ENCODE measurements around the gene ABCF2. TPM values are rescaled to one million over a fixed set of nuclear protein-coding genes. Genes with fewer than 3 reads are reported as not detected.
A peak's percentile ranks its signal among the peaks of the same experiment; 100 is the strongest.

ABCF2 gene
- polyA plus RNA-seq, 3 donors: 18.0 to 22.0 (median 21.1) TPM

DNA sequence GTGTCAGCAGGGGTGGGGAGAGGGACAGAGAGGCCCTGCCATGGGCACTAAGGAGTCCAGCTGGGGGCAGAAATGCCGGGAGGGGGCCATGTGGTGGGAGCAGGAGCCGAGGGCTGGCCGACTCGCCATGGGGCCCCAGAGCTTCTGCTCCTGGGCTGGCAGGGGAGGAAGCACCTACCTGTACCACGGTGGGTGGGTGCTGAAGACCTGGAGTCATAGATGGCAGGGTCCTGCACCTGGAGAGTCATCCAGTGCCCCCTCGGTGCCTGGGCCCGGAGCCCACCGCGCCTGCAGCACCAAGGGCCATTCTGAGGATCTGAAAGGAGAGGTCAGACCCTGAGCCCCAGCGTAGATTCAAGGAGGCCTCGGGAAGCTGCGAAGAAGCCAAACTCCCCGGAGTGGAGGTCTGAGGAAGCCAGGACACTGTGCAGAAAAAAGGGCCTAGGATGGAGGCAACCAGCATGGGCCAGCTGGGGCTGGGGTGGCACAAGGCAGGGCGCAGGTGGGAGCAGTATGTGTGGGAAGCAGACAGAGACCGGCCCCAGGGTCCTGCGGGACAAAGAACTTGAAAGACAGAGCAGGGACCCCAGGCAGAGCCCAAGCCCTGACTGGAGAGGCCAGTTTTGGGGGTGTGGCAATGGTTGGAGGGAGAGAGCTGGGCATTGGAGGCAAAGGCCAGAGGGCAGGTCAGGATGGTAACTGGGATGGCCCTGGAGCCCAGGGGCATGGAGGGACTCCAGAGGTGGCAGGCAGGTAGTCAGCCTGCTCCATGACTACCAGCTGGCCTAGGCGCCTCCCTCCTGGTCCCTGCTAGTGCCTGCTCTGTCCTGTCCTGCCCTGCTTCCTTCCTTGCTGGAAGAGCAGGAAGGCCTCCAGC lies 48.2 kb upstream of the ABCF2 start:
- Histone ChIP-seq H3K4me1 (ENCODE audit: control insufficient read depth in 1 of 2, insufficient read depth in 2 of 2, low read length in 2 of 2) (peaks cover 68 to 70% of the 10 kb centered on the region in 2 donors), H3K79me2 (ENCODE audit: insufficient read depth, low read length) (peaks cover 20% of the 10 kb centered on the region), H3K4me2 (replicated peaks; ENCODE audit: extremely low read depth, low read length, poor library complexity, severe bottlenecking) (peak overlapping the region; percentile 84), H3K9ac (ENCODE audit: insufficient read depth, low read length, poor library complexity, severe bottlenecking) (peak overlapping the region; percentile 59), H3K9me3 (replicated peaks in 1 of 2; ENCODE audit: control insufficient read depth in 1 of 2, insufficient read depth in 1 of 2, low read length in 2 of 2) (no peaks in the 10 kb centered on the region), H2AFZ (ENCODE audit: insufficient read depth, low read depth, low read length, poor library complexity, severe bottlenecking) (no peak overlapping the region), H4K20me1 (ENCODE audit: insufficient read depth, low read length) (peaks cover 18% of the 10 kb centered on the region), H3K4me3 (replicated peaks in 1 of 3; ENCODE audit: low read depth in 2 of 3, low read length in 3 of 3) (peak overlapping the region; percentile 1 to 79 (median 42)), H3K27me3 (ENCODE audit: control insufficient read depth in 2 of 2, insufficient read depth in 2 of 2, low read length in 2 of 2) (no peaks in the 10 kb centered on the region), H3K27ac (ENCODE audit: low read depth in 1 of 2, low read length in 2 of 2) (peak overlapping the region; percentile 86 to 92), H3K36me3 (replicated peaks in 1 of 2; ENCODE audit: control insufficient read depth in 1 of 2, insufficient read depth in 2 of 2, low read length in 2 of 2) (peaks cover 3 to 4% of the 10 kb centered on the region in 2 donors)
- Mint-ChIP-seq H3K27ac (peak overlapping the region; percentile 5 to 99 (median 82)), H3K27me3 (ENCODE audit: low read depth in 3 of 3) (peaks cover 3 to 13% (median 11%) of the 10 kb centered on the region in 3 donors), H3K4me1 (peaks cover 69% of the 10 kb centered on the region), H3K9me3 (no peaks in the 10 kb centered on the region), H3K4me3 (peak overlapping the region; percentile 75 to 90), H3K36me3 (peaks cover 10 to 28% of the 10 kb centered on the region in 2 donors)
- TF ChIP-seq, protein P1, sequence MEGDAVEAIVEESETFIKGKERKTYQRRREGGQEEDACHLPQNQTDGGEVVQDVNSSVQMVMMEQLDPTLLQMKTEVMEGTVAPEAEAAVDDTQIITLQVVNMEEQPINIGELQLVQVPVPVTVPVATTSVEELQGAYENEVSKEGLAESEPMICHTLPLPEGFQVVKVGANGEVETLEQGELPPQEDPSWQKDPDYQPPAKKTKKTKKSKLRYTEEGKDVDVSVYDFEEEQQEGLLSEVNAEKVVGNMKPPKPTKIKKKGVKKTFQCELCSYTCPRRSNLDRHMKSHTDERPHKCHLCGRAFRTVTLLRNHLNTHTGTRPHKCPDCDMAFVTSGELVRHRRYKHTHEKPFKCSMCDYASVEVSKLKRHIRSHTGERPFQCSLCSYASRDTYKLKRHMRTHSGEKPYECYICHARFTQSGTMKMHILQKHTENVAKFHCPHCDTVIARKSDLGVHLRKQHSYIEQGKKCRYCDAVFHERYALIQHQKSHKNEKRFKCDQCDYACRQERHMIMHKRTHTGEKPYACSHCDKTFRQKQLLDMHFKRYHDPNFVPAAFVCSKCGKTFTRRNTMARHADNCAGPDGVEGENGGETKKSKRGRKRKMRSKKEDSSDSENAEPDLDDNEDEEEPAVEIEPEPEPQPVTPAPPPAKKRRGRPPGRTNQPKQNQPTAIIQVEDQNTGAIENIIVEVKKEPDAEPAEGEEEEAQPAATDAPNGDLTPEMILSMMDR (IDR thresholded peaks at IDR 0.05): no peak
- intact Hi-C loops (cut with micrococcal nuclease): loop anchor here in 1 of 2 donors (5.0 kb wide), 1 partner anchor 43 kb away; the partner anchor contains the start of gene CHPF2
- DNase-seq: no peak
- WGBS (ENCODE audit: insufficient coverage): 95% methylated on average over 16 of the region's 17 CpGs

DNA sequence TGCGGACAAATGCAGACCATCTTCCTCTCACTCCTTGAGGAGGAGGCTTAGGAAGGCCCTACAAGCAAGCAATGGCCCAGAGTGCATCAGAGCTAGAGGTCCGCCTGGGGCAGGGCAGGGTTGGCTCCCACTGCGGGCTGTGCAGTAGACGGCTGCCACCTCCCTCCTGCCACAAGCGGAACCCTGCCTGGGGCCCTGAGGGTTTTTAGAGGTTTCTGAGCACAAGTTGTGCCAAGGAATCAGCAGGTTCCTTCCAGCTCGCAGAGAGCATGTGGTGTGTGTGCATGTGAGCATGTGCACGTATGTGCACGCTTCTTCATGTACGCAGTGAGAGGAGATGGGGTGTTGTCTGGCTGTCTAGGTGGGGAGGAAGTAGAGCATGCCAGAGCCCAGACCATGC lies 47.4 kb upstream of the ABCF2 start:
- Mint-ChIP-seq H3K9me3 (no peaks in the 10 kb centered on the region), H3K4me3 (peak overlapping the region; percentile 67 to 87), H3K4me1 (peaks cover 72% of the 10 kb centered on the region), H3K27ac (peak overlapping the region; percentile 5 to 99 (median 90)), H3K27me3 (ENCODE audit: low read depth in 3 of 3) (peaks cover 3 to 10% (median 10%) of the 10 kb centered on the region in 3 donors), H3K36me3 (peaks cover 18 to 36% of the 10 kb centered on the region in 2 donors)
- intact Hi-C loops (cut with micrococcal nuclease): loop anchor here in 1 of 2 donors (5.0 kb wide), 1 partner anchor 42 kb away; the partner anchor contains the start of gene CHPF2
- Histone ChIP-seq H3K27ac (ENCODE audit: low read depth in 1 of 2, low read length in 2 of 2) (peak overlapping the region; percentile 86 to 92), H3K9me3 (replicated peaks in 1 of 2; ENCODE audit: control insufficient read depth in 1 of 2, insufficient read depth in 1 of 2, low read length in 2 of 2) (no peaks in the 10 kb centered on the region), H3K4me2 (replicated peaks; ENCODE audit: extremely low read depth, low read length, poor library complexity, severe bottlenecking) (peak overlapping the region; percentile 84), H4K20me1 (ENCODE audit: insufficient read depth, low read length) (peaks cover 18% of the 10 kb centered on the region), H3K36me3 (replicated peaks in 1 of 2; ENCODE audit: control insufficient read depth in 1 of 2, insufficient read depth in 2 of 2, low read length in 2 of 2) (peaks cover 4 to 12% of the 10 kb centered on the region in 2 donors), H3K4me3 (replicated peaks in 1 of 3; ENCODE audit: low read depth in 2 of 3, low read length in 3 of 3) (peak overlapping the region in 1 of 3 experiments; percentile 79), H3K9ac (ENCODE audit: insufficient read depth, low read length, poor library complexity, severe bottlenecking) (peak overlapping the region; percentile 51), H3K79me2 (ENCODE audit: insufficient read depth, low read length) (peaks cover 20% of the 10 kb centered on the region), H2AFZ (ENCODE audit: insufficient read depth, low read depth, low read length, poor library complexity, severe bottlenecking) (no peak overlapping the region), H3K4me1 (ENCODE audit: control insufficient read depth in 1 of 2, insufficient read depth in 2 of 2, low read length in 2 of 2) (peaks cover 68 to 70% of the 10 kb centered on the region in 2 donors), H3K27me3 (ENCODE audit: control insufficient read depth in 2 of 2, insufficient read depth in 2 of 2, low read length in 2 of 2) (no peaks in the 10 kb centered on the region)
- TF ChIP-seq, protein P1 (IDR thresholded peaks at IDR 0.05): no peak
- 23% methylated on average over 7 of the region's 9 CpGs for WGBS (ENCODE audit: insufficient coverage)
- peak in 2 of 3 donors; percentile 16 to 21 for DNase-seq

All from CD14-positive monocyte (primary cell).